ENCODE results near the gene SRPK2.

DNA sequence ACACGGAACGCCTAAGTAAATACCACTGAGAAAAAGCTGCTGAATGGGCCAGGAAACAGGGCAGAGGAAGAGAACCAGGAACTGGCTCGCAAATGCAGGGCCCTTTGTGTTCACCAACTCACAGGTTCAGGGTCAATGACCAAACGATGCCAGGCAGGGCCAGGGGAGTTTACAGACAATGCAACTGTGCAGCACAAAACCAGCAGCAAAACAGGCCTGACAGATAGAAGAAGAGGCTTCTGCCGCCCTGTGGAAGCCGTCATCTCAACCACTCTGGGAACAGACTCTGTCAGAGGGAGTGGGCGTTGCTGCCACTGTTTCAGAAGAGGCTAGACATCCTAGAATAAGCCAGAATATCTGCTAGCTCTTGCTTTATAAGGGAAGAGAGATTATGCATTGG, 256.8 kb downstream of the SRPK2 start:
- TF ChIP-seq, protein P1, sequence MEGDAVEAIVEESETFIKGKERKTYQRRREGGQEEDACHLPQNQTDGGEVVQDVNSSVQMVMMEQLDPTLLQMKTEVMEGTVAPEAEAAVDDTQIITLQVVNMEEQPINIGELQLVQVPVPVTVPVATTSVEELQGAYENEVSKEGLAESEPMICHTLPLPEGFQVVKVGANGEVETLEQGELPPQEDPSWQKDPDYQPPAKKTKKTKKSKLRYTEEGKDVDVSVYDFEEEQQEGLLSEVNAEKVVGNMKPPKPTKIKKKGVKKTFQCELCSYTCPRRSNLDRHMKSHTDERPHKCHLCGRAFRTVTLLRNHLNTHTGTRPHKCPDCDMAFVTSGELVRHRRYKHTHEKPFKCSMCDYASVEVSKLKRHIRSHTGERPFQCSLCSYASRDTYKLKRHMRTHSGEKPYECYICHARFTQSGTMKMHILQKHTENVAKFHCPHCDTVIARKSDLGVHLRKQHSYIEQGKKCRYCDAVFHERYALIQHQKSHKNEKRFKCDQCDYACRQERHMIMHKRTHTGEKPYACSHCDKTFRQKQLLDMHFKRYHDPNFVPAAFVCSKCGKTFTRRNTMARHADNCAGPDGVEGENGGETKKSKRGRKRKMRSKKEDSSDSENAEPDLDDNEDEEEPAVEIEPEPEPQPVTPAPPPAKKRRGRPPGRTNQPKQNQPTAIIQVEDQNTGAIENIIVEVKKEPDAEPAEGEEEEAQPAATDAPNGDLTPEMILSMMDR (IDR thresholded peaks at IDR 0.05), result no peak
- TF ChIP-seq, protein P2, sequence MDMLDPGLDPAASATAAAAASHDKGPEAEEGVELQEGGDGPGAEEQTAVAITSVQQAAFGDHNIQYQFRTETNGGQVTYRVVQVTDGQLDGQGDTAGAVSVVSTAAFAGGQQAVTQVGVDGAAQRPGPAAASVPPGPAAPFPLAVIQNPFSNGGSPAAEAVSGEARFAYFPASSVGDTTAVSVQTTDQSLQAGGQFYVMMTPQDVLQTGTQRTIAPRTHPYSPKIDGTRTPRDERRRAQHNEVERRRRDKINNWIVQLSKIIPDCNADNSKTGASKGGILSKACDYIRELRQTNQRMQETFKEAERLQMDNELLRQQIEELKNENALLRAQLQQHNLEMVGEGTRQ (IDR thresholded peaks at IDR 0.05; ENCODE audit: borderline replicate concordance, low read depth, low read length), result no peak

Data from SK-N-SH (cell line).